NCI-H1105 treated with DMSO at 0.1 percent for 48 hours (cell line): ENCODE results near the gene ABCE1.

Experiments
- DNase-seq: peaks from one replicate; lab custom pipeline; 2025; lab: John Stamatoyannopoulos, UW

Gene ABCE1

DNA sequence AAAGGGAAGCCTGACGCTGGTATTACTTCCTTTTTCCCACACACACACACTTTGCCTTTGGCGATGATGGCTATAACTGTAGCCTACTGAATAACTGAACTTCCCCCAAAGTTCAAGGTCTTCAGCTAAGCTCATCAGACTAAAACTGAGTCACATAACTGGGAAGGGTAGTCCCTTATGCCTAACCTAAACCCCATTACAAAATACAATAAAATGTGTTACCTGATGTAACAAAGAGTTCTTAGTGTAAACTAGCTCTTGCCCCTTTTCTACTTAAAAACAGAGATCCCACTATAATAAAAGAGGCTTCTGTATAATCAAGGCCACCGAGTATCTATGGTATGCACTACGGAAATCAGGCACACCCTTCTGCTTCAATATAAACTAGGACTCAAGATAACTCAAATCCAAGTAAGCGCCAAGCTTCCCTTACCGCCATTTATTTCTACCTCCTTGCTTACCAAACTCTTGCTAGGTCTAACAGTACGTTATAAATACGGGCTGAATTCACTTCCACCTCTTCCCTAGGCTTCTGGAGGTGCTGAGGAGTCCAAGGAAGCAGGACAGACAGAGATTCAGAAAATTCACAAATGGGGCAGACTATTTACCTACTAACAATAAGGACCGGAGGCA lies 79.9 kb downstream of the ABCE1 start:
- no peak for DNase-seq

GRCh38 chr4:145178740-145179280 lies 80.7 kb downstream of the ABCE1 start:
- no peak for DNase-seq
